Keratinocyte (primary cell): ENCODE data around the gene RER1. TPM values are rescaled to one million over a fixed set of nuclear protein-coding genes. Genes with fewer than 3 reads are reported as not detected.

Experiments used
- DNase-seq: peaks from one replicate; pipeline ENCODE4 v3.0.0-alpha.2; 2011; ENCODE audit warnings: low read depth, missing footprints, low spot score
- FAIRE-seq: peaks from 2 replicates; lab custom pipeline; 2011; peaks lifted over from hg19 to GRCh38; lab: Jason Lieb, UNC
- H2AFZ ChIP-seq: 2 replicates; pipeline ENCODE4 v1.6.0; 2012; ENCODE audit warnings: low read length, control low read depth, inconsistent platforms; ENCODE audit not compliant: control insufficient read depth
- H3K27ac ChIP-seq: 2 replicates; pipeline ENCODE4 v1.5.1; 2011; ENCODE audit warnings: low read length; ENCODE audit not compliant: control insufficient read depth, insufficient read depth
- H3K27me3 ChIP-seq: 3 replicates; pipeline ENCODE4 v1.6.0; 2011; ENCODE audit warnings: low read length; ENCODE audit not compliant: control insufficient read depth, insufficient read depth; ENCODE audit errors: extremely low read depth
- H3K36me3 ChIP-seq, 2 experiments: 2 replicates in 1 of 2; 3 replicates in 1 of 2; pipeline ENCODE4 v1.5.1; 2011; ENCODE audit warnings: low read length in 2 of 2, mild to moderate bottlenecking in 1 of 2; ENCODE audit not compliant: control insufficient read depth in 2 of 2, insufficient read depth in 2 of 2; ENCODE audit errors: extremely low read depth in 1 of 2
- H3K4me1 ChIP-seq: 3 replicates; pipeline ENCODE4 v1.5.1; 2011; ENCODE audit warnings: low read length; ENCODE audit not compliant: control insufficient read depth, insufficient read depth; ENCODE audit errors: extremely low read depth
- H3K4me2 ChIP-seq: 3 replicates; pipeline ENCODE4 v1.6.0; 2011; ENCODE audit warnings: low read depth, low read length; ENCODE audit not compliant: control insufficient read depth, insufficient read depth; ENCODE audit errors: extremely low read depth
- H3K4me3 ChIP-seq, 3 experiments: fragments of 200-600 bp in 1 of 3; sonication (generic) in 1 of 3; 2 replicates in 2 of 3; 3 replicates in 1 of 3; pipeline ENCODE4 v1.5.1; 2011 to 2016; ENCODE audit warnings: low read length in 3 of 3, mild to moderate bottlenecking in 3 of 3, control low read depth in 2 of 3, inconsistent platforms in 1 of 3, low read depth in 1 of 3, mixed read lengths in 1 of 3, mixed run types in 1 of 3, moderate library complexity in 1 of 3; ENCODE audit not compliant: control insufficient read depth in 2 of 3, insufficient read depth in 2 of 3; ENCODE audit errors: extremely low read depth in 1 of 3
- H3K79me2 ChIP-seq: 2 replicates; pipeline ENCODE4 v1.6.0; 2012; ENCODE audit warnings: low read length; ENCODE audit not compliant: control insufficient read depth, insufficient read depth
- H3K9ac ChIP-seq: 3 replicates; pipeline ENCODE4 v1.6.0; 2011; ENCODE audit warnings: low read length; ENCODE audit not compliant: control insufficient read depth, insufficient read depth; ENCODE audit errors: extremely low read depth
- H3K9me1 ChIP-seq: 3 replicates; pipeline ENCODE4 v1.6.0; 2011; ENCODE audit warnings: low read length; ENCODE audit not compliant: control insufficient read depth, insufficient read depth; ENCODE audit errors: extremely low read depth
- H3K9me3 ChIP-seq: 2 replicates; pipeline ENCODE4 v1.5.1; 2012; ENCODE audit warnings: low read depth, low read length; ENCODE audit not compliant: control insufficient read depth
- H4K20me1 ChIP-seq: 3 replicates; pipeline ENCODE4 v1.6.0; 2011; ENCODE audit warnings: low read length; ENCODE audit not compliant: control insufficient read depth, insufficient read depth; ENCODE audit errors: extremely low read depth
- EZH2 ChIP-seq: IDR thresholded peaks from one replicate; pipeline ENCODE4 v1.6.1; 2012; ENCODE audit warnings: inconsistent platforms, mild to moderate bottlenecking, low read length, moderate library complexity
- dilution Hi-C: fragments of 300-500 bp; cut with MboI; formaldehyde crosslinking; loops from one replicate; pipeline ENCODE4 v1.7.0; 2020; ENCODE audit warnings: low sequenced_read_pairs; ENCODE audit not compliant: extremely low pct_ligation_motif_present
- polyA plus RNA-seq, 5 experiments: library from polyadenylated mRNA; depleted of rRNA in 3 of 5; stranded (reverse) in 3 of 5; stranded (forward) in 1 of 5; unstranded in 1 of 5; fragments of >200 nt; gene quantifications; 1 replicate in 1 of 5; 2 replicates in 3 of 5; 3 replicates in 1 of 5; pipeline versions ENCODE4 v1.2.1 to v1.2.3, GENCODE V29; 2011 to 2012; ENCODE audit warnings: missing spikeins in 2 of 5, low read depth in 1 of 5, low replicate concordance in 1 of 5
- TF ChIP-seq, protein P1 (sequence below), 3 experiments: IDR thresholded peaks in 1 of 3; conservative IDR thresholded peaks in 1 of 3; optimal IDR thresholded peaks in 1 of 3; 2 replicates in 2 of 3; 3 replicates in 1 of 3; pipeline versions ENCODE3 to v1.5.1; 2011; ENCODE audit warnings: low read length in 3 of 3, mild to moderate bottlenecking in 3 of 3, moderate library complexity in 2 of 3, control low read depth in 1 of 3, inconsistent platforms in 1 of 3; ENCODE audit not compliant: insufficient read depth in 2 of 3; ENCODE audit errors: extremely low read depth in 1 of 3

The RER1 gene
- polyA plus RNA-seq, 1 donor (not counting 4 experiments of a cell fraction or from before 2014, with no cell fraction given) = 297 TPM

GRCh38 chr1:2372551-2373490, 18.8 kb upstream of the RER1 start:
- no peaks in the 10 kb centered on the region for H3K36me3 ChIP-seq

DNA sequence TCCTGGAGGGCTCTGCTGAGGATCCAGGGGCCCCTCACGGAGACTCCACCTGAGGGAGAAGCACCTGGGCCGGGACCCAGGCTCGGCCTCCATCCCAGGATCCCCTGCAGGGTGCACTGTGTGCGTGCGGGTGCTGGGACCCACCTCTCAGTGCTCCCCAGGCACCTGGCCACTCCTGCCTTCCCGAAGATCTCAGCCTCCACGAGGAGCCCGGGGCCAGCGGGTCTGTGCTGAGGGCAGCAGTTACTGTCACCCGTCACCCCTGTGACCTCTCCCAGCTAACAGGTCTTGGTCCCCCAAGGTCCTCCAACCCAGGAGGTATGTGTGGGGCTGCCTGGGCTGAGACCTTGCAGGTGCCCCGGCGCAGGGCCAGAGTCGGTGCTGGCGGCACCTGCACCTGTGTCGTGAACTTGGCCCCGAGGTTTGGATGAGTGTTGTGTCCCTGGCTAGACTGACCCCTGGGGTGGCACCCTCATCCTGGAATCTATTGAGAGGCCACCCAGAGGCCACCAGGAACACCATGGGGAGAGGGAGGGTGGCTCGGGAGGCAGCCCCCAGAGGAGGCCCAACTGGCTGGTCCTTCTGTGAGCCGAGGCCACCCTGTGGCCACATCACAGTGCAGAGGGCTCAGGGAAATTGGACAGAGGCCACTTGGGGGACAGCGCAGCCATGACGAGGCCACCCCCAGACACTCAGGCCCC, 17.9 kb upstream of the RER1 start:
- no peak overlapping the region for H2AFZ ChIP-seq
- H3K4me1 ChIP-seq = no peaks in the 10 kb centered on the region
- peaks cover 25% of the 10 kb centered on the region for H3K27me3 ChIP-seq
- FAIRE-seq (no peak), DNase-seq (no peak)
- no peaks in the 10 kb centered on the region for H3K36me3 ChIP-seq
- H3K9me3 ChIP-seq = no peaks in the 10 kb centered on the region
- H3K4me2 ChIP-seq = no peak overlapping the region
- dilution Hi-C loops = no loop called here
- TF ChIP-seq, protein P1, sequence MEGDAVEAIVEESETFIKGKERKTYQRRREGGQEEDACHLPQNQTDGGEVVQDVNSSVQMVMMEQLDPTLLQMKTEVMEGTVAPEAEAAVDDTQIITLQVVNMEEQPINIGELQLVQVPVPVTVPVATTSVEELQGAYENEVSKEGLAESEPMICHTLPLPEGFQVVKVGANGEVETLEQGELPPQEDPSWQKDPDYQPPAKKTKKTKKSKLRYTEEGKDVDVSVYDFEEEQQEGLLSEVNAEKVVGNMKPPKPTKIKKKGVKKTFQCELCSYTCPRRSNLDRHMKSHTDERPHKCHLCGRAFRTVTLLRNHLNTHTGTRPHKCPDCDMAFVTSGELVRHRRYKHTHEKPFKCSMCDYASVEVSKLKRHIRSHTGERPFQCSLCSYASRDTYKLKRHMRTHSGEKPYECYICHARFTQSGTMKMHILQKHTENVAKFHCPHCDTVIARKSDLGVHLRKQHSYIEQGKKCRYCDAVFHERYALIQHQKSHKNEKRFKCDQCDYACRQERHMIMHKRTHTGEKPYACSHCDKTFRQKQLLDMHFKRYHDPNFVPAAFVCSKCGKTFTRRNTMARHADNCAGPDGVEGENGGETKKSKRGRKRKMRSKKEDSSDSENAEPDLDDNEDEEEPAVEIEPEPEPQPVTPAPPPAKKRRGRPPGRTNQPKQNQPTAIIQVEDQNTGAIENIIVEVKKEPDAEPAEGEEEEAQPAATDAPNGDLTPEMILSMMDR (optimal IDR thresholded peaks at IDR 0.05 in 1 of 3, IDR thresholded peaks at IDR 0.05 in 1 of 3, conservative IDR thresholded peaks at IDR 0.05 in 1 of 3; ENCODE audit: extremely low read depth in 1 of 3, insufficient read depth in 2 of 3, low read length in 3 of 3) = no peak
- no peak for TF ChIP-seq EZH2
- H3K79me2 ChIP-seq = no peaks in the 10 kb centered on the region
- no peak overlapping the region for H3K27ac ChIP-seq
- H3K9me1 ChIP-seq = no peaks in the 10 kb centered on the region
- no peak overlapping the region for H3K9ac ChIP-seq
- no peak overlapping the region for H3K4me3 ChIP-seq
- H4K20me1 ChIP-seq = no peaks in the 10 kb centered on the region

More at GRCh38 chr1:2372551-2373490, 18.8 kb upstream of the RER1 start:
- Histone ChIP-seq H3K4me2 (no peak overlapping the region), H3K9ac (no peak overlapping the region), H3K9me3 (no peaks in the 10 kb centered on the region), H2AFZ (no peak overlapping the region), H3K4me3 (no peak overlapping the region), H3K27ac (no peak overlapping the region), H3K4me1 (no peaks in the 10 kb centered on the region), H3K9me1 (no peaks in the 10 kb centered on the region), H4K20me1 (no peaks in the 10 kb centered on the region), H3K27me3 (peaks cover 16% of the 10 kb centered on the region), H3K79me2 (no peaks in the 10 kb centered on the region)
- TF ChIP-seq EZH2 = no peak
- TF ChIP-seq, protein P1 (optimal IDR thresholded peaks at IDR 0.05 in 1 of 3, IDR thresholded peaks at IDR 0.05 in 1 of 3, conservative IDR thresholded peaks at IDR 0.05 in 1 of 3; ENCODE audit: extremely low read depth in 1 of 3, insufficient read depth in 2 of 3, low read length in 3 of 3) = no peak
- FAIRE-seq (no peak), DNase-seq (no peak)
- dilution Hi-C loops = no loop called here
